Raji (cell line): ENCODE results near the gene MBD6.

ENCODE experiments used
- POLR2A ChIP-seq: IDR thresholded peaks from 2 replicates; pipeline ENCODE4 v1.6.1; 2011; ENCODE audit warnings: low read depth, low read length, control low read depth; ENCODE audit not compliant: insufficient read depth

The MBD6 gene

GRCh38 chr12:57575771-57576612 is 53.4 kb downstream of the MBD6 start:
- TF ChIP-seq POLR2A = no peak

DNA sequence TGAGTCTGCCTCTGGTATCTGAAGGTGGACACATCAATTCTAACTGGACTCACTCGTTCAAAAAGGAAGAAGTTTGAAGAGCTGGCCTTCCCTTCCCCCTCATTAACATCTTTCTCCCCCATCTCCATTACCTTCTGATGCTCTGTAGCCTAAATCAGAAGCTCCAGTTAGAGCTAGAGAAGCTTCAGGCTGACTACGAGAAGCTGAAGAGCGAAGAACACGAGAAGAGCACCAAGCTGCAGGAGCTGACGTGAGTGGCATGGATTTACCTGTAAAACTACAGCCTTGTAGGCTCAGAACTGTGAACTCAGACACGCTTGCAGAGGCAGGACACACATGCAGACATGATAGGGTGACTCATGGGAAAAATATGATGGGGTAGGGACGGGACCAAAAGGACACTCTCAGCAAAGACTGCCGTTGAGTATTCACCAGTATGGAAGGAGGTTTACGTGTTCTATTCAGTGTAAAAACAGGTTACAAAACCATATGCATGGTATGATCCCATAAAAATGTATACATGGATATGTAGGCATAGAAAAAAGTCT is 54.1 kb downstream of the MBD6 start:
- TF ChIP-seq POLR2A = no peak

- no peak for TF ChIP-seq POLR2A
Observed at GRCh38 chr12:57577981-57578758, 55.5 kb downstream of the MBD6 start.

DNA sequence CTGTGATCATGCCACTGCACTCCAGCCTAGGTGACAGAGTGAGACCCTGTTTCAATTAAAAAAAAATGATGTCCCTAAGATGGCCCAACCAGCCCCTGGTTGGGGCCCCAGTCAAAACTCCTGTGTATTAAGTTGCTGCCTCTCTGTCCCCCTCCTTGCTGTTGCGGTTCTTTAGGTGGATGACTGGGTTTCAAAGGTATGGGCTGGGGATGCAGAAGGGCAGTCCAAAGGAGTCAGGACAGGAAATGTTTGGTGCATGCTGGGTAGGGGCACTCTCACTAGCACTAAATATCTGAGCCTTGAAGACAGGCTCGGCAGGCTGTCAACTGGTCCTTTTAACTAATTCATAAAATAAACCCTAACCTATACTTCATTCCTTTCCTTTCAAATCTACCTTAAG is 56.4 kb downstream of the MBD6 start:
- TF ChIP-seq POLR2A = no peak
